Left hindlimb (tissue), 1 donor: Measurements from ENCODE around the gene DCUN1D4.

Experiments used
- DNase-seq: peaks from one replicate; pipeline ENCODE4 v3.0.0-alpha.2; 2018

Gene DCUN1D4

GRCh38 chr4:51842554-51843308 is at the start of gene DCUN1D4:
DCUN1D4 (plus strand) TSS chr4:51843153; CDS start chr4:51843243, 90 bp downstream.
- peak; percentile 100 for DNase-seq

- no peak for DNase-seq
These were observed 22.3 kb upstream of the DCUN1D4 start for GRCh38 chr4:51820443-51821234.

GRCh38 chr4:51825341-51825740 is 17.6 kb upstream of the DCUN1D4 start:
- no peak for DNase-seq

GRCh38 chr4:51830156-51830720 is 12.7 kb upstream of the DCUN1D4 start:
- no peak for DNase-seq

- no peak for DNase-seq
These were observed 11.8 kb upstream of the DCUN1D4 start for GRCh38 chr4:51831133-51831532.

- DNase-seq, result no peak
These were observed 9.7 kb upstream of the DCUN1D4 start for GRCh38 chr4:51833236-51833635.

GRCh38 chr4:51835079-51835478 is 7.9 kb upstream of the DCUN1D4 start:
- no peak for DNase-seq

GRCh38 chr4:51835855-51836254 is 7.1 kb upstream of the DCUN1D4 start:
- no peak for DNase-seq

DNA sequence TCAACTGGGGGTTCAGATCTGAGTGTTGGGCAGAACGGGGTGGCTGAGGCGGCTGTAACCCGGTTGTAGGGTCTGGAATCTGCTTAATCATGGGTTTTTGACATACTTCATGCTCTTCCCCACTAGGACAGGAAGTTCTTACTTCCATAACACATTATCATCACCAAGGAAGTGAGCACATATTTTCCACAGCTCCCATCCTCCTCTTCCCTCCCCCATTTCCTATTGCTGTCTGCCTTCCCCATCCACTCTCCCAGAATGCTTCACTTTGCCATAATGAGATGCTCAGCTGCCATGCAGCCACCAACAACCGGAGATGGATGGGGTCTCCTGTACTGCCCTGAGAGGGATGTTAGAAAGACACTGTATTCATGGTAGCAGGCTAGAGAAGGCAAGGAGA is 6.4 kb upstream of the DCUN1D4 start:
- no peak for DNase-seq

DNA sequence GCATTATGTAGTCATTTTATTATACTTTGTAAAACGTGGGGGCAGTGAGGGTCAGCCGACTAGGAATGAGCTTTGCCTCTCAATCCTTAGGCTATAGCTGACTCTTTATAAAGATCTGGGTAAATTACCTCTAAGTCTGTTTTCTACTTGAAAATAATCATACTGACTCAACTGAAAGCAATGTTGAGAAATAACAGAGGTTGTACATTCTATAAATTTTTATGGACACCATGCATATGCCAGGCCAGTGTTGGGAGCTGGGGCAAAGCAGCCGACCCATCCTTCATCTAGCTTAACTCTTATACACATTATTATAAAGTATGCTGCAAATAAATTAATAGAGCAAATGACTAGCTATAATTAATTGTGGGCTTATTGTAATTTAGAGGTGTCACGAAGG is 2.2 kb upstream of the DCUN1D4 start:
- DNase-seq, result no peak

DNA sequence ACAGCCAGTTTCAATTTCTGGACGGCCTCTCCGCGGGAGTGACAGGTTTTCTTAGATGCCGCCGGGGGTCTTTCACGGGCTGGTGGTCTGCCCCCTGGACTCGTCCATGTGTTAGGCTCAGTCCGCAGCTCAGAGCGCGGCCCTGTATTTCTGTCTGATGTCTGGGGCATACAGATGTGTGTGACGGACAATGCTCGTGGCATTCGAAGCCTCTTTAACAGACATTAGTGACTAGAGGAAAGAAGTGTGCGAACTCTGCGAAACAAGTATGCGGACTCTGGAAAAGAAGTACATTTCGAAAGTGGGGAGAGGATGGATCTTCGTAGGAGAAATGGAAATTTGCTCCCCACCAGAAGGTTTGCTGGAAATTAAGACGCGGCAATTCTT is 793 bp upstream of the DCUN1D4 start:
- no peak for DNase-seq

DNA sequence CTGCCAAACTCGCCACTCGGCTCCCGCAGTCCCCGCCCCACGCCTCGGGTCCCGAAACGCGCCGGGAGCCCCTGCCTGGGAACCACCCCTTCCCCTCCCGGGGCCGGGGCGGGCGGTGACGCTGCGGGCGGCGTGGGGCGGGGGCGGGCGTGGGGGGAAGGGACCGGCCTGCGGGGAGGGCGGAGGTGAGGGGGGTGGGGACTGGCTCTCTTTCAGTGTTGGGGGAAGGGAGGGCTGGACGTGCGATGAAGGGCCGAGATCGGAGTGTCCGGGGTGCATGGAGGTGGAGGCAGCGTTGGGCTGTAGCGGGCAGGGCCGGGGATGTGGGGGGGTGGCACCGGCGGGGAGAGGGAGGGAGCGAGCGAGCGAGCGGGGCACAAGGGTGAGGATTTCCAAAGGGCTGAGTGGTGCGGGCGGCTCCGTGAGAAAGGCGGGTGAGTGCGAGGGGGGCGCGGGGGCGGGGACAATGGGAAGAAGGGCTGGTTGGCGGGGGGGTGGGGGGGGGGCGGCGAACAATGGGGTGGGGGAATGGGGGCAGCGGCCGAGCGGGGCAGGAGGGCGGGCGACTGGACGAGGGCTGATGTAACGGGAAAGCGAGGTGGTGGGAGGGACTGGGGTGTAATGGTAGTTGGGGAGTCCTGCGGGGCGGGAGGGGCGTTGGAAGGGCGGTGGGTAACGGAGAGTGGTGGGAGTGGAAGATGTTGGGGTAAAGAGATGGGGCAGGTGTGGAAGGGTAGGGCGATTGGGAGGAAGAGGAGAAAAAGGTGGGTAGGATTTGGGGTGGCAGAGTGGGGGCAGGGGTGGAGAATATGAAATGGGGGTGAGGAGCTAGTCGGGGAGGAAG is 578 bp downstream of the DCUN1D4 start:
- peak; percentile 79 for DNase-seq

GRCh38 chr4:51844153-51845054 is 1.5 kb downstream of the DCUN1D4 start:
- DNase-seq, result peak; percentile 94

GRCh38 chr4:51845055-51845426 is 2.1 kb downstream of the DCUN1D4 start:
- DNase-seq, result no peak

DNA sequence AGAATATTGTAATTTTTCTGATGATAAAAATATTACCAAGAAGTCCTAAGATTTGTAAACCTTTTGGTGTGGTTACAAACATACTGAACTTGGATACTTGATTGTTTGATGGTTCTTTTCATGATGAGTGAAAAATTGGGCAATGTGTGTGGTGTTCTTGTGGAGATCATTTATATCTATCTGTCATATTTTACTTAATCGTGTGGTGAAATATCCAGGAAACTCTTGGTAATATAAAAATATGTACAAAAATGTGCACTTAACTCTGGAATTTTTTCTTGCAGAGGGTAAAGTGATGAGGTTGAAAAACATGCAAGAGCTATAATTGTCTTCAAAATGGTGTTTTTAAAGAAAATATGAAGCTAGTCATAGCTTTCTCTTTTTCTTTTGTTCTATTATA is 2.8 kb downstream of the DCUN1D4 start:
- DNase-seq, result no peak

GRCh38 chr4:51849430-51849829 is 6.5 kb downstream of the DCUN1D4 start:
- DNase-seq, result no peak

- no peak for DNase-seq
These were observed 7.3 kb downstream of the DCUN1D4 start for GRCh38 chr4:51850294-51850693.

- no peak for DNase-seq
These were observed 8.4 kb downstream of the DCUN1D4 start for GRCh38 chr4:51851090-51851936.

GRCh38 chr4:51851937-51852290 is 9.0 kb downstream of the DCUN1D4 start:
- DNase-seq, result no peak

DNA sequence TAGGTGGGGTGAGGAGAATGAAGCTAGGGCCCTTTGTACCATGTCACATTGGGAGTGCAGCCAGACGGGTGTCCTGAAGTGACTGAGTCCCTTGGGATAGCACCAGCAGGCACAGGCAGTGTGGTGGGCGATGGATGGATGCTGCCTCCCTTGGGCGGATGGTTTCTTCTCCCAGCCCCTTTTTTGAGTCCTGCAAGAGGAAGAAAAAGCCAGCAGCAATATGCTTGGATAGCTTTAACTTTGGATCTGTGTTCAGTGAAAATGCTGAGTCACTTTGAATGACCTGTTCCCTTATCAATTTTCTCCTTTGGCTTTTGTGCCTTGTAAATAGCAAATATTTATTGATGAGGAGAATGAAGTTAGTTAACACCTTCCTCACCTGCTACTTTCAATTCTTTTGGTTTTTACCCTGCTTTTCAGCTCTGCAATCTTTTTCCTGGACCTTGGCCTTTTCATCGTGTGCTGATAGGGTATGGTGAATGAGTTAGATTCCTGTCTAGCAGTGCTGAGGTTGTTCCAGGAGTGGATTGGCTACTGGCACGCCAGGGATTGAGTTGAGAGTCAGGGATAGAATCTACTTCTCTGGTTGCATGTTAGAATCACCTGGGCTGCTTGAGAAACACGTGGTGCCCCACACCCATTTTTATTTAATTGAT is 10.2 kb downstream of the DCUN1D4 start:
- no peak for DNase-seq

- no peak for DNase-seq
These were observed 12.3 kb downstream of the DCUN1D4 start for GRCh38 chr4:51855270-51855669.
